ENCODE data around the gene DOK7. TPM values are rescaled to one million over a fixed set of nuclear protein-coding genes. Genes with fewer than 3 reads are reported as not detected.

DOK7 gene
- total RNA-seq, 1 experiment from 2014 or later, result 9.6 TPM

GRCh38 chr4:3522651-3523050, 59.5 kb downstream of the DOK7 start:
- Histone ChIP-seq H3K36me3 (no peaks in the 10 kb centered on the region), H3K9me3 (no peaks in the 10 kb centered on the region), H3K4me3 (no peak overlapping the region), H3K27me3 (no peaks in the 10 kb centered on the region)
- no peak for DNase-seq

GRCh38 chr4:3523146-3523627, 60.1 kb downstream of the DOK7 start:
- no peaks in the 10 kb centered on the region for H3K27me3 ChIP-seq
- no peak for DNase-seq
- no peaks in the 10 kb centered on the region for H3K36me3 ChIP-seq

GRCh38 chr4:3523628-3524221, 60.6 kb downstream of the DOK7 start:
- Histone ChIP-seq H3K4me3 (no peak overlapping the region), H3K9me3 (no peaks in the 10 kb centered on the region), H3K27me3 (no peaks in the 10 kb centered on the region), H3K36me3 (no peaks in the 10 kb centered on the region)
- DNase-seq, result no peak

More at GRCh38 chr4:3523146-3523627, 60.1 kb downstream of the DOK7 start:
- H3K9me3 ChIP-seq, result no peaks in the 10 kb centered on the region
- H3K4me3 ChIP-seq, result no peak overlapping the region

GRCh38 chr4:3524349-3524748, 61.2 kb downstream of the DOK7 start:
- Histone ChIP-seq H3K36me3 (no peaks in the 10 kb centered on the region), H3K4me3 (no peak overlapping the region), H3K27me3 (no peaks in the 10 kb centered on the region), H3K9me3 (no peaks in the 10 kb centered on the region)
- no peak for DNase-seq

GRCh38 chr4:3524920-3525319, 61.8 kb downstream of the DOK7 start:
- Histone ChIP-seq H3K27me3 (no peaks in the 10 kb centered on the region), H3K36me3 (no peaks in the 10 kb centered on the region), H3K9me3 (no peaks in the 10 kb centered on the region), H3K4me3 (no peak overlapping the region)
- no peak for DNase-seq

- Histone ChIP-seq H3K4me3 (no peak overlapping the region), H3K27me3 (no peaks in the 10 kb centered on the region), H3K9me3 (no peaks in the 10 kb centered on the region), H3K36me3 (no peaks in the 10 kb centered on the region)
- DNase-seq, result no peak
Observed at GRCh38 chr4:3525532-3526430, 62.7 kb downstream of the DOK7 start.

- DNase-seq, result no peak
- no peaks in the 10 kb centered on the region for H3K36me3 ChIP-seq
- no peaks in the 10 kb centered on the region for H3K9me3 ChIP-seq
- H3K4me3 ChIP-seq, result no peak overlapping the region
- H3K27me3 ChIP-seq, result no peaks in the 10 kb centered on the region
Observed at GRCh38 chr4:3526456-3526855, 63.4 kb downstream of the DOK7 start.

GRCh38 chr4:3527101-3527913, 64.2 kb downstream of the DOK7 start:
- H3K36me3 ChIP-seq, result no peaks in the 10 kb centered on the region
- no peaks in the 10 kb centered on the region for H3K9me3 ChIP-seq
- no peak for DNase-seq
- H3K4me3 ChIP-seq, result no peak overlapping the region
- no peaks in the 10 kb centered on the region for H3K27me3 ChIP-seq

- H3K9me3 ChIP-seq, result no peaks in the 10 kb centered on the region
- no peak for DNase-seq
- no peaks in the 10 kb centered on the region for H3K27me3 ChIP-seq
- H3K36me3 ChIP-seq, result no peaks in the 10 kb centered on the region
- H3K4me3 ChIP-seq, result no peak overlapping the region
Observed at GRCh38 chr4:3527914-3528876, 65.1 kb downstream of the DOK7 start.

- Histone ChIP-seq H3K4me3 (no peak overlapping the region), H3K27me3 (no peaks in the 10 kb centered on the region), H3K36me3 (no peaks in the 10 kb centered on the region), H3K9me3 (no peaks in the 10 kb centered on the region)
- DNase-seq, result no peak
Observed at GRCh38 chr4:3529363-3529762, 66.3 kb downstream of the DOK7 start.

GRCh38 chr4:3530051-3530450, 66.9 kb downstream of the DOK7 start:
- DNase-seq, result no peak
- Histone ChIP-seq H3K9me3 (no peaks in the 10 kb centered on the region), H3K4me3 (no peak overlapping the region), H3K36me3 (no peaks in the 10 kb centered on the region), H3K27me3 (no peaks in the 10 kb centered on the region)

GRCh38 chr4:3530663-3531254, 67.7 kb downstream of the DOK7 start:
- DNase-seq, result no peak
- Histone ChIP-seq H3K27me3 (no peaks in the 10 kb centered on the region), H3K9me3 (no peaks in the 10 kb centered on the region), H3K4me3 (peak overlapping the region; percentile 78), H3K36me3 (no peaks in the 10 kb centered on the region)

GRCh38 chr4:3531318-3531878, 68.3 kb downstream of the DOK7 start:
- DNase-seq, result no peak
- Histone ChIP-seq H3K36me3 (no peaks in the 10 kb centered on the region), H3K27me3 (no peaks in the 10 kb centered on the region), H3K9me3 (no peaks in the 10 kb centered on the region), H3K4me3 (peak overlapping the region; percentile 78)

GRCh38 chr4:3531879-3532750, 69.0 kb downstream of the DOK7 start, which contains the start of gene LRPAP1:
LRPAP1 (minus strand) TSS chr4:3532422; CDS start chr4:3532412, 10 bp downstream.
- no peaks in the 10 kb centered on the region for H3K9me3 ChIP-seq

More at GRCh38 chr4:3531879-3532750, 69.0 kb downstream of the DOK7 start, which contains the start of gene LRPAP1:
- H3K27me3 ChIP-seq, result no peaks in the 10 kb centered on the region
- peak within 1 kb of the TSS; percentile 78 for H3K4me3 ChIP-seq
- no peaks in the 10 kb centered on the region for H3K36me3 ChIP-seq
- peak; percentile 68 for DNase-seq

Measured in MG63 (cell line).